Adrenal gland (tissue), 12 donors: ENCODE measurements around the gene MDFI. TPM values are rescaled to one million over a fixed set of nuclear protein-coding genes. Genes with fewer than 3 reads are reported as not detected.

Experiments used
- DNase-seq, 7 donors: peaks; one replicate each; pipeline ENCODE4 v3.0.0-alpha.2; 2019 to 2020
- H3K27ac ChIP-seq, 5 donors: fragments of 200-600 bp; sonication (generic) in 4 of 5; 1 replicate in 3 of 5; 2 replicates in 2 of 5; pipeline versions ENCODE4 v1.5.1 to v1.8.0; 2016 to 2020; ENCODE audit warnings: mild to moderate bottlenecking in 1 of 5
- H3K27me3 ChIP-seq: fragments of 200-600 bp; 2 replicates; pipeline ENCODE4 v1.8.0; 2021
- H3K36me3 ChIP-seq, 2 donors: fragments of 200-600 bp; replicated peaks in 1 of 2; 1 replicate in 1 of 2; 2 replicates in 1 of 2; pipeline versions ENCODE4 v1.5.1 to v1.8.0; 2018 to 2022
- H3K4me1 ChIP-seq, 2 donors: fragments of 200-600 bp; replicated peaks in 1 of 2; 1 replicate in 1 of 2; 2 replicates in 1 of 2; pipeline versions ENCODE4 v1.5.1 to v1.8.0; 2018 to 2021
- H3K4me3 ChIP-seq, 4 donors: fragments of 200-600 bp; sonication (generic) in 3 of 4; one replicate each; pipeline ENCODE4 v1.5.1; 2016 to 2018
- H3K9me3 ChIP-seq, 3 donors: fragments of 200-600 bp; sonication (generic) in 1 of 3; replicated peaks in 1 of 3; 1 replicate in 2 of 3; 2 replicates in 1 of 3; pipeline versions ENCODE4 v1.5.1 to v1.8.0; 2016 to 2021
- POLR2A ChIP-seq, 2 donors: fragments of 450-650 bp; IDR thresholded peaks; one replicate each; pipeline ENCODE4 v1.6.1; 2017; ENCODE audit warnings: antibody characterized with exemption in 2 of 2, mild to moderate bottlenecking in 2 of 2, moderate library complexity in 1 of 2
- WGBS, 4 donors: extraction: QIAGEN DNeasy Blood & Tissue Kit in 2 of 4; methylation state at CpG; one replicate each; pipeline versions ENCODE4 v1.1.5 to v1.1.7; 2013 to 2017; 5-methylcytosine and 5-hydroxymethylcytosine counted together
- intact Hi-C, 2 donors: fragments of 100-400 bp; cut with DNase I; formaldehyde crosslinking; loops; one replicate each; pipeline versions ENCODE4 v1.14.1 to v1.15.0; 2022 to 2023
- polyA plus RNA-seq, 3 donors: library from polyadenylated mRNA; stranded (reverse); fragments of 200-250 nt in 2 of 3; fragments of 350-450 nt in 1 of 3; fragmentation: Illumina TruSeq in 1 of 3; extraction: RNeasy Lipid Tissue Mini Kit (QIAGEN cat#74804) in 1 of 3; gene quantifications; one replicate each; pipeline ENCODE4 v1.2.3, GENCODE V29; 2013 to 2014
- total RNA-seq, 9 donors: library from RNA; depleted of rRNA in 4 of 9; stranded (reverse); fragments of >200 nt in 4 of 9; fragments of 120-200 nt in 1 of 9; fragmentation: NEBNext Ultra II Directional in 1 of 9; extraction: Animal tissue kit (Norgen Biotek cat#: 25700) in 1 of 9; gene quantifications; one replicate each; pipeline versions ENCODE4 v1.1.0 to v1.2.4, GENCODE V29; 2013 to 2023
- TF ChIP-seq, protein P1 (sequence below), 6 experiments: fragments of 450-650 bp in 4 of 6; fragments of 200-600 bp in 2 of 6; sonication (generic) in 1 of 6; IDR thresholded peaks; 1 replicate in 5 of 6; 2 replicates in 1 of 6; pipeline versions ENCODE4 v1.5.1 to v1.8.0; 2016 to 2021; ENCODE audit warnings: antibody characterized with exemption in 6 of 6, mild to moderate bottlenecking in 2 of 6, moderate library complexity in 1 of 6
- donor health status: healthy with polysubstance abuse.
- donor health status: Bipolar disorder and iron deficiency.
- donor health status: DM: yes; HTN: yes; CAD: no.
- donor health status: DM: no; HTN: no; CAD: no.
- donor health status: DM: no; HTN: no; CAD: no.
- donor health status: DM: yes; HTN: yes; CAD: no.

The MDFI gene
- total and polyA plus RNA-seq, 12 donors: 0.44 to 26.6 (median 11.7) TPM

DNA sequence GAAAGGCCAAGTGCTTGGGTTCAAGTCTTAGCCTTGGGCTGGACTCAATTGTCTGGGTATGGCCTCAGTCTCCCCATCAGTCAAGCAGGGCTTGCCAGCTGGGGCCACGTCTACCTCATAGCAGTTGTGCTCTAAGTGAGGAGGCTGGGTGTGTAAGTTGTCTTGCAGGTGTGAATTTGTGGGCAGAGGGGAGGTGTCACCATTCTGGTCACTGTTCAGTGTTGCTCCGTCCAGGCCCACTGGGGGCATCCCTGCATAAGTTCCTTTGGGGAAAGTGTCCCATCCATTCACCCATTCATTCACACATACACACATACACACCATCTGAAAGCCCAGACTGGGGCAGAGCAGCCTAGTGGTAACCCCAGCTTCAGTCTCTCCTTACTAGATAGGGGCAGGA lies 60.8 kb downstream of the MDFI start:
- peak overlapping the region in 2 of 5 donors; percentile 6 to 38 for H3K27ac ChIP-seq
- no peaks in the 10 kb centered on the region for H3K27me3 ChIP-seq
- no peaks in the 10 kb centered on the region for H3K9me3 ChIP-seq
- 86 to 100% (median 96%) methylated on average over 1 to 2 of the region's 2 CpGs for WGBS, 4 donors
- no peaks in the 10 kb centered on the region for H3K36me3 ChIP-seq
- no peaks in the 10 kb centered on the region for H3K4me1 ChIP-seq
- TF ChIP-seq, protein P1, sequence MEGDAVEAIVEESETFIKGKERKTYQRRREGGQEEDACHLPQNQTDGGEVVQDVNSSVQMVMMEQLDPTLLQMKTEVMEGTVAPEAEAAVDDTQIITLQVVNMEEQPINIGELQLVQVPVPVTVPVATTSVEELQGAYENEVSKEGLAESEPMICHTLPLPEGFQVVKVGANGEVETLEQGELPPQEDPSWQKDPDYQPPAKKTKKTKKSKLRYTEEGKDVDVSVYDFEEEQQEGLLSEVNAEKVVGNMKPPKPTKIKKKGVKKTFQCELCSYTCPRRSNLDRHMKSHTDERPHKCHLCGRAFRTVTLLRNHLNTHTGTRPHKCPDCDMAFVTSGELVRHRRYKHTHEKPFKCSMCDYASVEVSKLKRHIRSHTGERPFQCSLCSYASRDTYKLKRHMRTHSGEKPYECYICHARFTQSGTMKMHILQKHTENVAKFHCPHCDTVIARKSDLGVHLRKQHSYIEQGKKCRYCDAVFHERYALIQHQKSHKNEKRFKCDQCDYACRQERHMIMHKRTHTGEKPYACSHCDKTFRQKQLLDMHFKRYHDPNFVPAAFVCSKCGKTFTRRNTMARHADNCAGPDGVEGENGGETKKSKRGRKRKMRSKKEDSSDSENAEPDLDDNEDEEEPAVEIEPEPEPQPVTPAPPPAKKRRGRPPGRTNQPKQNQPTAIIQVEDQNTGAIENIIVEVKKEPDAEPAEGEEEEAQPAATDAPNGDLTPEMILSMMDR (IDR thresholded peaks at IDR 0.05): no peak
- no peak for TF ChIP-seq POLR2A (IDR thresholded peaks at IDR 0.05)
- no peak for DNase-seq
- H3K4me3 ChIP-seq: no peak overlapping the region
- intact Hi-C loops: no loop called here

DNA sequence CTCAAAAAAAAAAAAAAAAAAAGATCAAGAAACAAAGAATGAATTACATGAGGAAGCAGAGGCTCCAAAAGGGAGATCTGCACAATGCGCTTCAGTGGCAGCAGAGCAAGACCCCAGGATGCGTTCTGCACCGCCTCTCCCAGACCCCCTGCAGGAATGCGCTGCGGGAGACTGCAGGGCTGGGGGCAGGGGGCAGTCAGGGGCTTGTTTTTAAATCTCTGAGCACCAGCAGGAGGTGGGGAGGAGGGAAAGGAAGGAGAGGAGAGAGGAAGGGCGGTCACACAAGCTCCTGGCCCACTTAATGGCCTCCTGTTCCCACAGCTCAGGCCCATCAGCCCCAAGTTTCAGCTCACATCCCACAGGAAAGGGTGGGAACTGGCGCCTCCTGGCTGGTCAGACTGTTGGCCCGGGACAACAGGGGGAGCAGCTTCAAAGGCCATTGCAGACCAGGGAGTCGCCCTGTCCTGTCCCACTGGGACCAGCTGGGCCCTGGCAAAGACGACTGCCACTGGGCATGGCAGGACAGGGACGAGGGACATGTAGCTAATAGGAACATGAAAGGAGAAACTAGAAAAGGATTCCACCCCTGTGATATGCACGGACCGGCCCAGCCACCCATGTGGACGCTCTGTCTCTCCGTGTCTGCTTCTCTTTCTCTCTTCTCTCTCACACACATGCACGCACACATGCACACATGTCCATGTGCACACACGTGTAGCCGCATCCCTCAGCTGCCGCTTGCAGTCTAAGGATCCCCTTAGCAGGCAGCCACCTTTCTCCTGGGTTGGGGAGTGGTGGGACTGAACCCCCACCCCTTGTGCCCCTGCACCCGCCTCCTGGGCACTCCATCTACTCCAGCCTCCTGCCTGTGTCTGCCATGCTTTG lies 62.4 kb downstream of the MDFI start:
- Histone ChIP-seq H3K27ac (no peak overlapping the region), H3K36me3 (no peaks in the 10 kb centered on the region), H3K9me3 (no peaks in the 10 kb centered on the region), H3K4me1 (peaks cover 4 to 10% of the 10 kb centered on the region in 2 donors), H3K27me3 (no peaks in the 10 kb centered on the region), H3K4me3 (no peak overlapping the region)
- DNase-seq: no peak
- TF ChIP-seq POLR2A (IDR thresholded peaks at IDR 0.05): no peak
- TF ChIP-seq, protein P1 (IDR thresholded peaks at IDR 0.05): no peak
- intact Hi-C loops: loop anchor here (5.0 to 10.0 kb wide), 2 partner anchors 74 to 77 kb away; partner anchors contain the start of gene FRS3 (in 2 of the 2)
- 88 to 92% (median 89%) methylated on average over 17 to 20 of the region's 20 CpGs for WGBS, 4 donors

DNA sequence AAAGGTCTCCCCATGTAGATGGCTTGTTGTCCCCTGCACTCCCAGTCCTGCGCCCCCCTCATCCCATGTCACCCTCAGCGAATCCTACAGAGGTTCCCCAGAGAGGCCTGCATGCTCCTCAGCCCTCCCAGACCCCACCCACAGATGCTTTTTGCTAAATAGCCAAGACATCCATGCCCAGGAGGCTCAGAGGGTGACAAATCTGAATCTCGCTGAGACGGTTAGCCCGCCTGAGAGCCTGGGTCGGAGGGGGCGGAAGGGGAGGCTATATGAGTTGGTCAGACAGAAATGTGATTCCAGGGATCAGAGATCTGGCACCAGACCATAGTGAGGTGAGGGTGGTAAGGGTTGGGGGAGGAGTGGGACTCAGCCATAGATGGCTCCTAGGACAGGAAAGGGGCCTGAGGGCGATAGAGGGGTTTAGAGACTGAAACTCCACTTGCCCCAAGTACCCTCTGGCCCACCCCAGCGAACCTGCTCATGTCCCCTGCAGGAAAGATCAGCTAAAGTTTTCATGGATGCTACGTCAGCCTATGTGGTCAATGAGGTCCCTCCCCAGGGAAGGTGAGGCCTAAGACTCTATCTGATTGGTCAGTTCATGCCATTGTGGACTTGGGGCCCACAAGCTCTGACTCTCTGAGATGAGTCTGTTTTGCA lies 63.9 kb downstream of the MDFI start:
- Histone ChIP-seq H3K27me3 (no peaks in the 10 kb centered on the region), H3K9me3 (no peaks in the 10 kb centered on the region), H3K27ac (no peak overlapping the region), H3K36me3 (no peaks in the 10 kb centered on the region), H3K4me3 (no peak overlapping the region), H3K4me1 (peaks cover 19 to 25% of the 10 kb centered on the region in 2 donors)
- no peak for DNase-seq
- TF ChIP-seq, protein P1 (IDR thresholded peaks at IDR 0.05): no peak
- TF ChIP-seq POLR2A (IDR thresholded peaks at IDR 0.05): no peak
- WGBS, 4 donors: 94 to 99% (median 94%) methylated on average over 8 to 10 of the region's 10 CpGs
- intact Hi-C loops: loop anchor here (5.0 to 10.0 kb wide), 2 partner anchors 73 to 75 kb away; partner anchors contain the start of gene FRS3 (in 2 of the 2)

DNA sequence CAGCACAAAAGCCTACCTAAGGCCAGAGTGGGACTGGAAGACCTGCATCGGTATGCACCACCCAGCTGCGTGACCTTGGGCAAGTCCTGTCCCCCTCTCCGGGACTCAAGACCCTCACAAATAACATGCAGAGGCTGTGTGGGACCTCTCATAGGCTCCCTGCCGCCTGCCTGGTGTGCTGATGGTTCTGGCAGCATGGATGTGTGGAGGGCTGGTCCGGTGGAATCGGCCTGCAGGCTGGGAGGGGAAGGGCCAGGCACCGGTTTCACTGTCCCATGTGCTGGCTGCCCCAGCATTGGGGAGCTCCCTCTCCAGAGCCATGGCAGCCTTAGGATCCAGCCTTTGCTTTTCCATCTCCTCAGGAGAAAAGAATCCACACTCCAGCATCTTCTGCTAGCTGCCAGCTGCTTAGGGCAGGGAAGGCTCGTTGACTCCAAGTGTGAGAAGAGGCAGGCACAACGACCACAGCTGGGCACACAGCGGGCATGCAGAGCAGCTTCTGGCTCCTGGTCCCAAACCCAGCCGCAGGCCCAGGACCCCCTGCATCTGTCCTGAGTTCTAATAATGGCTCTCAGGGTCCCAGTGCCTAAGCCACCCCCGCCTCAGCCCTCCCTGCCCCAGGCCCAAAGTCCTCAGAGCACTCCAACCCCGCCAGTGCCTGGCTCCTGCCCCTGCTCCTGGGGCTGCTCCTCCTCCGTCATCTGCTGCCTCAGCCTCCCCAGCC lies 64.7 kb downstream of the MDFI start:
- H3K36me3 ChIP-seq: no peaks in the 10 kb centered on the region
- no peak for TF ChIP-seq POLR2A (IDR thresholded peaks at IDR 0.05)
- TF ChIP-seq, protein P1 (IDR thresholded peaks at IDR 0.05): no peak
- 85 to 95% (median 91%) methylated on average over 8 to 14 of the region's 14 CpGs for WGBS, 4 donors
- H3K27ac ChIP-seq: no peak overlapping the region
- no peaks in the 10 kb centered on the region for H3K9me3 ChIP-seq
- H3K4me1 ChIP-seq: peaks cover 19 to 29% of the 10 kb centered on the region in 2 donors
- no peak overlapping the region for H3K4me3 ChIP-seq
- DNase-seq: no peak
- H3K27me3 ChIP-seq: no peaks in the 10 kb centered on the region
- intact Hi-C loops: loop anchor here (5.0 to 10.0 kb wide), 2 partner anchors 72 to 74 kb away; partner anchors contain the start of gene FRS3 (in 2 of the 2)
